Endothelial cell of umbilical vein (primary cell): Measurements from ENCODE around the gene GNB1.

Source experiments
- JUN ChIP-seq: IDR thresholded peaks from 2 replicates; pipeline ENCODE4 v1.6.1; 2011; ENCODE audit warnings: borderline replicate concordance, low read depth; ENCODE audit not compliant: insufficient read length, insufficient read depth
- POLR2A ChIP-seq: IDR thresholded peaks from 2 replicates; pipeline ENCODE4 v1.6.1; 2012; ENCODE audit warnings: low read depth, mild to moderate bottlenecking, control low read depth, low read length
- POLR2AphosphoS5 ChIP-seq: IDR thresholded peaks from 2 replicates; pipeline ENCODE4 v1.6.1; 2012; ENCODE audit warnings: low read depth, mild to moderate bottlenecking, control low read depth, low read length, moderate library complexity; ENCODE audit not compliant: insufficient read depth
- TF ChIP-seq, protein P1 (sequence below), 2 donors: IDR thresholded peaks; 1 replicate in 1 of 2; 2 replicates in 1 of 2; pipeline ENCODE4 v1.5.1; 2011; ENCODE audit warnings: low read length in 2 of 2, mild to moderate bottlenecking in 2 of 2, moderate library complexity in 2 of 2, control low read depth in 1 of 2, inconsistent platforms in 1 of 2, low read depth in 1 of 2; ENCODE audit not compliant: insufficient read depth in 1 of 2; ENCODE audit errors: extremely low read depth in 1 of 2

- no peak for TF ChIP-seq POLR2A
- TF ChIP-seq, protein P1, sequence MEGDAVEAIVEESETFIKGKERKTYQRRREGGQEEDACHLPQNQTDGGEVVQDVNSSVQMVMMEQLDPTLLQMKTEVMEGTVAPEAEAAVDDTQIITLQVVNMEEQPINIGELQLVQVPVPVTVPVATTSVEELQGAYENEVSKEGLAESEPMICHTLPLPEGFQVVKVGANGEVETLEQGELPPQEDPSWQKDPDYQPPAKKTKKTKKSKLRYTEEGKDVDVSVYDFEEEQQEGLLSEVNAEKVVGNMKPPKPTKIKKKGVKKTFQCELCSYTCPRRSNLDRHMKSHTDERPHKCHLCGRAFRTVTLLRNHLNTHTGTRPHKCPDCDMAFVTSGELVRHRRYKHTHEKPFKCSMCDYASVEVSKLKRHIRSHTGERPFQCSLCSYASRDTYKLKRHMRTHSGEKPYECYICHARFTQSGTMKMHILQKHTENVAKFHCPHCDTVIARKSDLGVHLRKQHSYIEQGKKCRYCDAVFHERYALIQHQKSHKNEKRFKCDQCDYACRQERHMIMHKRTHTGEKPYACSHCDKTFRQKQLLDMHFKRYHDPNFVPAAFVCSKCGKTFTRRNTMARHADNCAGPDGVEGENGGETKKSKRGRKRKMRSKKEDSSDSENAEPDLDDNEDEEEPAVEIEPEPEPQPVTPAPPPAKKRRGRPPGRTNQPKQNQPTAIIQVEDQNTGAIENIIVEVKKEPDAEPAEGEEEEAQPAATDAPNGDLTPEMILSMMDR (IDR thresholded peaks at IDR 0.05; ENCODE audit: extremely low read depth in 1 of 2, insufficient read depth in 1 of 2, low read depth in 1 of 2, low read length in 2 of 2): no peak
- TF ChIP-seq JUN: no peak
- no peak for TF ChIP-seq POLR2AphosphoS5
Measured at GRCh38 chr1:1917995-1918900, 27.4 kb upstream of the GNB1 start.
